Hepatocyte (in vitro differentiated cells): ENCODE results near the gene LRBA.

Experiments
- CTCF ChIP-seq: fragments of 200-600 bp; sonication (generic); IDR thresholded peaks from 2 replicates; pipeline ENCODE4 v1.5.1; 2016; ENCODE audit warnings: antibody characterized with exemption, mild to moderate bottlenecking; ENCODE audit not compliant: poor library complexity
- EZH2 ChIP-seq: fragments of 200-600 bp; sonication (generic); IDR thresholded peaks from 2 replicates; pipeline ENCODE4 v1.6.1; 2016; ENCODE audit warnings: antibody characterized with exemption, mild to moderate bottlenecking, borderline replicate concordance

GRCh38 chr4:150251752-150252190 lies 763.3 kb downstream of the LRBA start:
- TF ChIP-seq CTCF = no peak
- no peak for TF ChIP-seq EZH2
